ENCODE data around the gene FTH1. TPM values are rescaled to one million over a fixed set of nuclear protein-coding genes. Genes with fewer than 3 reads are reported as not detected.

Gene FTH1
- total and polyA plus RNA-seq, 2 donors (not counting 1 experiment from before 2014, with no cell fraction given) = 2,219 to 2,789 TPM

GRCh38 chr11:61960532-61960931 lies 6.9 kb downstream of the FTH1 start:
- Histone ChIP-seq H3K4me3 (replicated peaks in 1 of 4; ENCODE audit: control extremely low read depth in 1 of 4, insufficient read depth in 1 of 4, low read depth in 3 of 4, low read length in 4 of 4) (no peak overlapping the region), H3K27ac (ENCODE audit: insufficient read depth, low read length) (no peak overlapping the region), H2AFZ (ENCODE audit: low read length) (no peak overlapping the region), H4K20me1 (ENCODE audit: control insufficient read depth, extremely low read depth, insufficient read depth, low read length) (peaks cover 2% of the 10 kb centered on the region), H3K9me3 (ENCODE audit: control insufficient read depth, insufficient read depth, low read depth, low read length) (no peaks in the 10 kb centered on the region), H3K4me1 (ENCODE audit: control insufficient read depth, extremely low read depth, insufficient read depth, low read length) (peaks cover 9% of the 10 kb centered on the region), H3K79me2 (ENCODE audit: control insufficient read depth, insufficient read depth, low read length) (peaks cover 10% of the 10 kb centered on the region), H3K36me3 (ENCODE audit: control insufficient read depth, insufficient read depth, low read length) (peaks cover 13% of the 10 kb centered on the region), H3K27me3 (ENCODE audit: control insufficient read depth, insufficient read depth, low read length) (no peaks in the 10 kb centered on the region), H3K4me2 (ENCODE audit: extremely low read depth, insufficient read depth, low read length) (no peak overlapping the region), H3K9ac (ENCODE audit: insufficient read depth, low read length) (no peak overlapping the region)
- DNase-seq (ENCODE audit: low read depth in 2 of 2) = no peak
- no peak for TF ChIP-seq CTCF (conservative IDR thresholded peaks at IDR 0.05 in 1 of 2, IDR thresholded peaks at IDR 0.05 in 1 of 2; ENCODE audit: low read depth in 1 of 2, low read length in 2 of 2)
- no peak for TF ChIP-seq EZH2 (IDR thresholded peaks at IDR 0.05; ENCODE audit: low read length, missing control alignments)

GRCh38 chr11:61959678-61960077 lies 7.8 kb downstream of the FTH1 start:
- Histone ChIP-seq H3K4me3 (replicated peaks in 1 of 4; ENCODE audit: control extremely low read depth in 1 of 4, insufficient read depth in 1 of 4, low read depth in 3 of 4, low read length in 4 of 4) (no peak overlapping the region), H3K9me3 (ENCODE audit: control insufficient read depth, insufficient read depth, low read depth, low read length) (no peaks in the 10 kb centered on the region), H3K79me2 (ENCODE audit: control insufficient read depth, insufficient read depth, low read length) (peaks cover under 1% of the 10 kb centered on the region), H3K27ac (ENCODE audit: insufficient read depth, low read length) (no peak overlapping the region), H3K9ac (ENCODE audit: insufficient read depth, low read length) (no peak overlapping the region), H2AFZ (ENCODE audit: low read length) (no peak overlapping the region), H3K36me3 (ENCODE audit: control insufficient read depth, insufficient read depth, low read length) (peaks cover 8% of the 10 kb centered on the region), H3K4me1 (ENCODE audit: control insufficient read depth, extremely low read depth, insufficient read depth, low read length) (peaks cover 9% of the 10 kb centered on the region), H3K27me3 (ENCODE audit: control insufficient read depth, insufficient read depth, low read length) (no peaks in the 10 kb centered on the region), H4K20me1 (ENCODE audit: control insufficient read depth, extremely low read depth, insufficient read depth, low read length) (no peaks in the 10 kb centered on the region), H3K4me2 (ENCODE audit: extremely low read depth, insufficient read depth, low read length) (no peak overlapping the region)
- TF ChIP-seq EZH2 (IDR thresholded peaks at IDR 0.05; ENCODE audit: low read length, missing control alignments) = no peak
- TF ChIP-seq CTCF (conservative IDR thresholded peaks at IDR 0.05 in 1 of 2, IDR thresholded peaks at IDR 0.05 in 1 of 2; ENCODE audit: low read depth in 1 of 2, low read length in 2 of 2) = no peak
- no peak for DNase-seq (ENCODE audit: low read depth in 2 of 2)

- Histone ChIP-seq H3K4me2 (ENCODE audit: extremely low read depth, insufficient read depth, low read length) (no peak overlapping the region), H3K27me3 (ENCODE audit: control insufficient read depth, insufficient read depth, low read length) (no peaks in the 10 kb centered on the region), H4K20me1 (ENCODE audit: control insufficient read depth, extremely low read depth, insufficient read depth, low read length) (no peaks in the 10 kb centered on the region), H3K4me1 (ENCODE audit: control insufficient read depth, extremely low read depth, insufficient read depth, low read length) (peaks cover 8% of the 10 kb centered on the region), H3K79me2 (ENCODE audit: control insufficient read depth, insufficient read depth, low read length) (no peaks in the 10 kb centered on the region), H3K27ac (ENCODE audit: insufficient read depth, low read length) (no peak overlapping the region), H2AFZ (ENCODE audit: low read length) (no peak overlapping the region), H3K36me3 (ENCODE audit: control insufficient read depth, insufficient read depth, low read length) (peaks cover 5% of the 10 kb centered on the region), H3K9ac (ENCODE audit: insufficient read depth, low read length) (no peak overlapping the region), H3K4me3 (replicated peaks in 1 of 4; ENCODE audit: control extremely low read depth in 1 of 4, insufficient read depth in 1 of 4, low read depth in 3 of 4, low read length in 4 of 4) (no peak overlapping the region), H3K9me3 (ENCODE audit: control insufficient read depth, insufficient read depth, low read depth, low read length) (no peaks in the 10 kb centered on the region)
- TF ChIP-seq CTCF (conservative IDR thresholded peaks at IDR 0.05 in 1 of 2, IDR thresholded peaks at IDR 0.05 in 1 of 2; ENCODE audit: low read depth in 1 of 2, low read length in 2 of 2) (no peak), EZH2 (IDR thresholded peaks at IDR 0.05; ENCODE audit: low read length, missing control alignments) (no peak)
- no peak for DNase-seq (ENCODE audit: low read depth in 2 of 2)
These were observed 8.3 kb downstream of the FTH1 start for GRCh38 chr11:61959114-61959513.

All from fibroblast of lung (primary cell).